Measurements from ENCODE around the gene ADGRV1.
A peak's percentile ranks its signal among the peaks of the same experiment; 100 is the strongest.
"Not testable (repeated sequence)": the region's sequence is repeated elsewhere in the genome, so short reads cannot be mapped to it uniquely, and the experiment has no call there.

Gene ADGRV1

GRCh38 chr5:91042936-91043255, 484.3 kb downstream of the ADGRV1 start:
- in situ Hi-C loops (cut with HindIII; ENCODE audit: low pct_ligation_motif_present, low pct_unique_long_range_greater_than_20kb, low sequenced_read_pairs) = no loop called here
- DNase-seq = no peak

- no peak for DNase-seq
- in situ Hi-C loops (cut with HindIII; ENCODE audit: low pct_ligation_motif_present, low pct_unique_long_range_greater_than_20kb, low sequenced_read_pairs) = no loop called here
Measured at GRCh38 chr5:91048073-91048472, 489.5 kb downstream of the ADGRV1 start.

- DNase-seq = no peak
- in situ Hi-C loops (cut with HindIII; ENCODE audit: low pct_ligation_motif_present, low pct_unique_long_range_greater_than_20kb, low sequenced_read_pairs) = no loop called here
Measured at GRCh38 chr5:91049112-91049511, 490.5 kb downstream of the ADGRV1 start.

GRCh38 chr5:91049800-91050199, 491.2 kb downstream of the ADGRV1 start:
- in situ Hi-C loops (cut with HindIII; ENCODE audit: low pct_ligation_motif_present, low pct_unique_long_range_greater_than_20kb, low sequenced_read_pairs) = no loop called here
- DNase-seq = peak; percentile 36

GRCh38 chr5:91052411-91052810, 493.8 kb downstream of the ADGRV1 start:
- in situ Hi-C loops (cut with HindIII; ENCODE audit: low pct_ligation_motif_present, low pct_unique_long_range_greater_than_20kb, low sequenced_read_pairs); DNase-seq: not testable (repeated sequence)

GRCh38 chr5:91052977-91053740, 494.6 kb downstream of the ADGRV1 start:
- in situ Hi-C loops (cut with HindIII; ENCODE audit: low pct_ligation_motif_present, low pct_unique_long_range_greater_than_20kb, low sequenced_read_pairs) = no loop called here
- DNase-seq = no peak

GRCh38 chr5:91053741-91054025, 495.1 kb downstream of the ADGRV1 start:
- DNase-seq = no peak
- in situ Hi-C loops (cut with HindIII; ENCODE audit: low pct_ligation_motif_present, low pct_unique_long_range_greater_than_20kb, low sequenced_read_pairs) = no loop called here

- no peak for DNase-seq
- in situ Hi-C loops (cut with HindIII; ENCODE audit: low pct_ligation_motif_present, low pct_unique_long_range_greater_than_20kb, low sequenced_read_pairs) = no loop called here
Measured at GRCh38 chr5:91058155-91058554, 499.6 kb downstream of the ADGRV1 start.

GRCh38 chr5:91058575-91058974, 500.0 kb downstream of the ADGRV1 start:
- no peak for DNase-seq
- in situ Hi-C loops (cut with HindIII; ENCODE audit: low pct_ligation_motif_present, low pct_unique_long_range_greater_than_20kb, low sequenced_read_pairs) = no loop called here

GRCh38 chr5:91059409-91059808, 500.8 kb downstream of the ADGRV1 start:
- DNase-seq = no peak

GRCh38 chr5:91061094-91061493, 502.5 kb downstream of the ADGRV1 start:
- DNase-seq = no peak
- in situ Hi-C loops (cut with HindIII; ENCODE audit: low pct_ligation_motif_present, low pct_unique_long_range_greater_than_20kb, low sequenced_read_pairs) = no loop called here

More at GRCh38 chr5:91059409-91059808, 500.8 kb downstream of the ADGRV1 start:
- in situ Hi-C loops (cut with HindIII; ENCODE audit: low pct_ligation_motif_present, low pct_unique_long_range_greater_than_20kb, low sequenced_read_pairs) = no loop called here

- DNase-seq = no peak
- in situ Hi-C loops (cut with HindIII; ENCODE audit: low pct_ligation_motif_present, low pct_unique_long_range_greater_than_20kb, low sequenced_read_pairs) = no loop called here
Measured at GRCh38 chr5:91061946-91062562, 503.5 kb downstream of the ADGRV1 start.

- in situ Hi-C loops (cut with HindIII; ENCODE audit: low pct_ligation_motif_present, low pct_unique_long_range_greater_than_20kb, low sequenced_read_pairs) = not testable (repeated sequence)
Measured at GRCh38 chr5:91063098-91063690, 504.6 kb downstream of the ADGRV1 start.

GRCh38 chr5:91065496-91065895, 506.9 kb downstream of the ADGRV1 start:
- in situ Hi-C loops (cut with HindIII; ENCODE audit: low pct_ligation_motif_present, low pct_unique_long_range_greater_than_20kb, low sequenced_read_pairs) = no loop called here
- DNase-seq = no peak

More at GRCh38 chr5:91063098-91063690, 504.6 kb downstream of the ADGRV1 start:
- DNase-seq = not testable (repeated sequence)

- no peak for DNase-seq
- in situ Hi-C loops (cut with HindIII; ENCODE audit: low pct_ligation_motif_present, low pct_unique_long_range_greater_than_20kb, low sequenced_read_pairs) = no loop called here
Measured at GRCh38 chr5:91069364-91069763, 510.8 kb downstream of the ADGRV1 start.

GRCh38 chr5:91070761-91071550, 512.4 kb downstream of the ADGRV1 start:
- in situ Hi-C loops (cut with HindIII; ENCODE audit: low pct_ligation_motif_present, low pct_unique_long_range_greater_than_20kb, low sequenced_read_pairs) = no loop called here

GRCh38 chr5:91072881-91073280, 514.3 kb downstream of the ADGRV1 start:
- in situ Hi-C loops (cut with HindIII; ENCODE audit: low pct_ligation_motif_present, low pct_unique_long_range_greater_than_20kb, low sequenced_read_pairs) = no loop called here
- DNase-seq = no peak

More at GRCh38 chr5:91070761-91071550, 512.4 kb downstream of the ADGRV1 start:
- DNase-seq = no peak

- peak; percentile 81 for DNase-seq
Measured at GRCh38 chr5:91074615-91075014, 516.0 kb downstream of the ADGRV1 start.

GRCh38 chr5:91076138-91076537, 517.5 kb downstream of the ADGRV1 start:
- peak; percentile 46 for DNase-seq
- in situ Hi-C loops (cut with HindIII; ENCODE audit: low pct_ligation_motif_present, low pct_unique_long_range_greater_than_20kb, low sequenced_read_pairs) = no loop called here

More at GRCh38 chr5:91074615-91075014, 516.0 kb downstream of the ADGRV1 start:
- in situ Hi-C loops (cut with HindIII; ENCODE audit: low pct_ligation_motif_present, low pct_unique_long_range_greater_than_20kb, low sequenced_read_pairs) = no loop called here
